Measurements from ENCODE around the gene ARID1B. TPM values are rescaled to one million over a fixed set of nuclear protein-coding genes. Genes with fewer than 3 reads are reported as not detected.
A peak's percentile ranks its signal among the peaks of the same experiment; 100 is the strongest.

The ARID1B gene
- total and polyA plus RNA-seq, 2 of the 13 experiments (the other 11 are each of a cell fraction or from before 2014, with no cell fraction given), result 20.1 to 32.6 TPM

DNA sequence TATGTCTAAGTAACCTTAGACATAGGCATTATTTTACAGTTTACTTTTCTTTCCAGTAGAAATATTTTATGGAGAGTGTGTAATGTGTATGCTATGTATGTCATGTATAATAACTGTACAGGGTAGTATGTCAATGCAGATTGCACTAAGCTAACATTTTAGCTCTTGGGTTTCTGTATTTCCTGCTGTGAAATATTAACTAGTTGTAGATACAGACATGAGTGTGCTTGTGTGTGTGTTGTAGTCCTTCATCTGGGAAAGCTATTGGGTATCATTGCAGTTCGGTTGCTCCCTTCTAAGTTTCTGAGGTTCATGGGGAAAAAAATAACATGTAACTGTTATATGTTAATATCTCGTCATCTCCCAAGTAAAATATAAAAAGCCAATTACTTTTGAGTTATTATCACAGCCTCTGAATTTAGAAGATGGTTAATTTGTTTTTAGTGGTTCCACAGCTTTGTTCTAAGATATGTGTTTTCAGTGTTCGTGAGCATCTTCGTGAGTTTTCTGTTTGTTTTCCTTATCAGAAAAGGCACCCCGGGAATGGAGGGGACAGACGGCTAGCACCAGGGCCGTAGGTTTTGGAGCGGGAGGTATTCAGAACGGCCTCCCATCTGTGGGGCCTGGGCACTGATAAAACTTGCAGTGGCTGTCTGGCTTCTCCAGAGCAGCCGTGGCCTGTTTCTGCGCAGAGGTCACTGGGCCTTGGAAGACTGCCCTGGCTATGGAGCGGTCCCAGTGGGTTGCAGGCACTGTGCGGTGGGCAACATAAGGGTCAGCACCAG lies 215.0 kb downstream of the ARID1B start (continued):
- TF ChIP-seq ELF3 (CRISPR knock-in tag; IDR thresholded peaks at IDR 0.05) (peak; percentile 78), KAT8 (CRISPR knock-in tag; IDR thresholded peaks at IDR 0.05) (peak; percentile 24; the same call in 1 of the 2 replicates), MAFG (CRISPR knock-in tag; IDR thresholded peaks at IDR 0.05) (no peak), U2AF2 (IDR thresholded peaks at IDR 0.05; ENCODE audit: low read depth, low read length) (no peak), ZKSCAN8 (CRISPR knock-in tag; IDR thresholded peaks at IDR 0.05; ENCODE audit: borderline replicate concordance) (no peak), EP300 (IDR thresholded peaks at IDR 0.05; ENCODE audit: low read depth in 2 of 2, low read length in 2 of 2) (no peak), EP300 (CRISPR knock-in tag; IDR thresholded peaks at IDR 0.05; ENCODE audit: borderline replicate concordance) (no peak), FOXA1 (IDR thresholded peaks at IDR 0.05) (no peak), FOXA1 (CRISPR knock-in tag; IDR thresholded peaks at IDR 0.05) (0 out of 2 replicates have a peak, but pooled peaks have one; percentile 21), ZMYM4 (CRISPR knock-in tag; IDR thresholded peaks at IDR 0.05) (peak; percentile 33), FOSL2 (CRISPR knock-in tag; IDR thresholded peaks at IDR 0.05) (no peak), ZNF331 (CRISPR knock-in tag; IDR thresholded peaks at IDR 0.05) (peak; percentile 39; the same call in 1 of the 2 replicates), ZNF281 (CRISPR knock-in tag; IDR thresholded peaks at IDR 0.05; ENCODE audit: borderline replicate concordance) (no peak), ZNF883 (CRISPR knock-in tag; IDR thresholded peaks at IDR 0.05; ENCODE audit: not compliant biosample characterization) (no peak)
- TF ChIP-seq, protein P1, sequence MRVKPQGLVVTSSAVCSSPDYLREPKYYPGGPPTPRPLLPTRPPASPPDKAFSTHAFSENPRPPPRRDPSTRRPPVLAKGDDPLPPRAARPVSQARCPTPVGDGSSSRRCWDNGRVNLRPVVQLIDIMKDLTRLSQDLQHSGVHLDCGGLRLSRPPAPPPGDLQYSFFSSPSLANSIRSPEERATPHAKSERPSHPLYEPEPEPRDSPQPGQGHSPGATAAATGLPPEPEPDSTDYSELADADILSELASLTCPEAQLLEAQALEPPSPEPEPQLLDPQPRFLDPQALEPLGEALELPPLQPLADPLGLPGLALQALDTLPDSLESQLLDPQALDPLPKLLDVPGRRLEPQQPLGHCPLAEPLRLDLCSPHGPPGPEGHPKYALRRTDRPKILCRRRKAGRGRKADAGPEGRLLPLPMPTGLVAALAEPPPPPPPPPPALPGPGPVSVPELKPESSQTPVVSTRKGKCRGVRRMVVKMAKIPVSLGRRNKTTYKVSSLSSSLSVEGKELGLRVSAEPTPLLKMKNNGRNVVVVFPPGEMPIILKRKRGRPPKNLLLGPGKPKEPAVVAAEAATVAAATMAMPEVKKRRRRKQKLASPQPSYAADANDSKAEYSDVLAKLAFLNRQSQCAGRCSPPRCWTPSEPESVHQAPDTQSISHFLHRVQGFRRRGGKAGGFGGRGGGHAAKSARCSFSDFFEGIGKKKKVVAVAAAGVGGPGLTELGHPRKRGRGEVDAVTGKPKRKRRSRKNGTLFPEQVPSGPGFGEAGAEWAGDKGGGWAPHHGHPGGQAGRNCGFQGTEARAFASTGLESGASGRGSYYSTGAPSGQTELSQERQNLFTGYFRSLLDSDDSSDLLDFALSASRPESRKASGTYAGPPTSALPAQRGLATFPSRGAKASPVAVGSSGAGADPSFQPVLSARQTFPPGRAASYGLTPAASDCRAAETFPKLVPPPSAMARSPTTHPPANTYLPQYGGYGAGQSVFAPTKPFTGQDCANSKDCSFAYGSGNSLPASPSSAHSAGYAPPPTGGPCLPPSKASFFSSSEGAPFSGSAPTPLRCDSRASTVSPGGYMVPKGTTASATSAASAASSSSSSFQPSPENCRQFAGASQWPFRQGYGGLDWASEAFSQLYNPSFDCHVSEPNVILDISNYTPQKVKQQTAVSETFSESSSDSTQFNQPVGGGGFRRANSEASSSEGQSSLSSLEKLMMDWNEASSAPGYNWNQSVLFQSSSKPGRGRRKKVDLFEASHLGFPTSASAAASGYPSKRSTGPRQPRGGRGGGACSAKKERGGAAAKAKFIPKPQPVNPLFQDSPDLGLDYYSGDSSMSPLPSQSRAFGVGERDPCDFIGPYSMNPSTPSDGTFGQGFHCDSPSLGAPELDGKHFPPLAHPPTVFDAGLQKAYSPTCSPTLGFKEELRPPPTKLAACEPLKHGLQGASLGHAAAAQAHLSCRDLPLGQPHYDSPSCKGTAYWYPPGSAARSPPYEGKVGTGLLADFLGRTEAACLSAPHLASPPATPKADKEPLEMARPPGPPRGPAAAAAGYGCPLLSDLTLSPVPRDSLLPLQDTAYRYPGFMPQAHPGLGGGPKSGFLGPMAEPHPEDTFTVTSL (CRISPR knock-in tag; IDR thresholded peaks at IDR 0.05; ENCODE audit: borderline replicate concordance), result 0 out of 2 replicates have a peak, but pooled peaks have one; percentile 23
